Inferior parietal cortex (tissue), 1 donor: ENCODE data around the gene PPP2R5E.
"Not testable (repeated sequence)": the region's sequence is repeated elsewhere in the genome, so short reads cannot be mapped to it uniquely, and the experiment has no call there.

Experiments
- DNase-seq: peaks from one replicate; pipeline ENCODE4 v3.0.0-alpha.2; 2016; ENCODE audit errors: extremely low spot score

The PPP2R5E gene

DNA sequence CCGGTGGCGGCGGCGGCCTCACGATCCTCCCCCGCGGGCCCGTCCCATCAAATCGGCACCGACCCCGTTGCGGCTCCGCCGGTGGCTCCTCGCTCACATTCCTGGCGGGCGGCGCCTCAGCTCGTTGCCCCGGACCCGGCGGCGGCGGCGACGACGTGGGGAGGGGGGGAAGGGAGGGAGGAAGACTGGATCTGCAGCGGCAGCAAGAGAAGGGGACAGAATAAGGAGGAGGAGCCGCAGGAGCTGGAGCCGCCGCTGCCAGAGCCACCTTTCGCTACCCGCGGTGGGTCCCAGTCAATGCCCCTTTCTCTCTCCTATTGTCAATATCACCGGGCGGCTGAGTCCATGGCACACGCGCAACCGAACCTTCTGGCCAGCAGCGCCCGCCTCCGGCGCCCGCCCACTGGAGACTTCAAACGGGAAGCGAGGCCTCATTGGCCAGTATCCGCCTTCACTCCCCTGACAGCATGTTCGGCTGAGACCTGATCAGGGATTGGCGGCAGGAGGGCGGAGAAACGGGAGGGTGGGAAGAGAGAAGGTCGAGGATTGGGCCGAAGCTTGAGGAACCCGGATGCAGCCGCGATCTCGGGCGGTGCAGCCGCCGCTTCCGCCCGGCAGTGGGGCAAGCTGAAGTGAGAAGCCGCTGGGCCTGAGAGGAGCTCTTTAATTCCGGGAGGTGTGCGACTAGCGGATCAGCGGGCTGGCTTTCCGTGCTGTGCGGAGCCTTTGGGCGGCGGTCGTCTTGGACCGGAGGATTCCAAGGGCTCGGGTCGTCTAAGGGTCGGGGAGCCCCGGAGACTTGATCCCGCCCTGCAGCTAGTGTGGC lies at the start of gene PPP2R5E:
PPP2R5E (minus strand) TSS at position 378 of the 826 bp plus-strand sequence. CDS start 3,692 bp downstream, outside the sequence.
- peak; percentile 98 for DNase-seq

DNA sequence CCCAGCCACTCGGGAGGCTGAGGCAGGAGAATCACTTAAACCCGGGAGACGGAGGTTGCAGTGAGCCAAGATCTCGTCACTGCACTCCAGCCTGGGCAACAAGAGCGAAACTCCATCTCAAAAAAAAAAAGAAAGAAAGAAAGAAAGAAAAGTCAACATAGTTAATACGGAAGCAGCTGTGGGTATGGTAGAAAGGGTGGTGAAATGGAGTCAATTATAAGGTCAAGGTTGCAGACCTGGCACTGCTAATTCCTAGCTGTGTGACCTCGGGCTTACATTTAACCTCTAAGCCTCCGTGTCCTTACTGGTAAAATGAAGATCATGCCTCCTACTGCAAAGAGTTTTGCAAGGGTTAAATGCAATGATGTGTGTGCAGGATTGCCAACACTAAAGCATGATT lies 39.9 kb upstream of the PPP2R5E start:
- DNase-seq, result not testable (repeated sequence)

DNA sequence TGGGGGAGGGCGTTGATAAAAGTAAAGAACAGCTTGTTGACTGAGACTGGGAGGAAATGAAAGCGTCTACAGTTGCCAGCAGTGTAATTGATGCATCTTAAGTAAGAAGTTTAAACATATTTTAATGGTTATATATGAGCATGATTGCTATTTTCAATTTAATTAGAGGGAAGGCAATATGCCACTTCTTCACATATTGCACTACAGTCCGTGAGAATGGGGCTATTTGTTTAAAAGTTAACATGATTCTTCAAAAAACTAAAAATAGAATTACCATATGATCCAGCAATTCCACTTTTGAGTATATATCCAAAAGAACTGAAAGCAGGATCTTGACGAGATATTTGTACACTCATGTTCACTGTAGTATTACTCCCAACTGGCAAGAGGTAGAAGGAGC lies 38.3 kb upstream of the PPP2R5E start:
- no peak for DNase-seq

DNA sequence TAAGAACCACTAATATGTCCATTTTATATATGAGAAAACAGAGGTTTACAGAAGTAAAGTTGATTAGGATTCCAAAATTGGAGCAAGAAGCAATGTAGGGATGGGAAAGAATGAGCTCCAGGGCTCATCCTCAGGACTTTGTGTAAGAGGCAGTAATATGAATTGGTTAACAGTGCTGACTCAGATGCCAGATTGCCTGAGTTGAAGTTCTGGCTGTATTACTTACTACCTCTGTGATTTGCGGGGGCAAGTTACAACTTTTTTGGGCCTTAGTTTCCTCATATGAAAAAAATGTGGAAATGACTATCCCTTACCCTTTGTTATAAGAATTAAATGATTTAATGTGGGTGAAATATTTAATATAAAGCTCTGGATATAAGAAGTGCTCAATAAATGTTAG lies 35.1 kb upstream of the PPP2R5E start:
- no peak for DNase-seq

DNA sequence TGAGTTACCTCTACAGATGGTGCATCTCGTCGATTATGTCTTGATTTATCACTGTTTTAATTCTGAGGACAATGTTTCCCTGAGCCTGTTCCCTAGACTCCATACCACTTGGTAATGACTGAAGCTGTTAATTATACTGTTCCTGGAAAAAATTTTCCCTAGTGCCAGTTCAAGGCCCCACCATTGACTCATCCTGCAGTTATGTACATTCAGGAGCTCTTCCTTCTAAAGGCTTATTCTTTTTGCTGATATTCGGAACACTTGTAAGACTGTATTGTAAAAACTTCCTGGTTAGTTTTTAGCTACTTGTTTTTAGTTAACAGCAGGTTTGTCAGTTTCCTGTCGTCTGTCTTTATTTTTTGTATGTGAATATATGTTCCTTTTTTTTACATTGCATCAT lies 30.4 kb upstream of the PPP2R5E start:
- no peak for DNase-seq

DNA sequence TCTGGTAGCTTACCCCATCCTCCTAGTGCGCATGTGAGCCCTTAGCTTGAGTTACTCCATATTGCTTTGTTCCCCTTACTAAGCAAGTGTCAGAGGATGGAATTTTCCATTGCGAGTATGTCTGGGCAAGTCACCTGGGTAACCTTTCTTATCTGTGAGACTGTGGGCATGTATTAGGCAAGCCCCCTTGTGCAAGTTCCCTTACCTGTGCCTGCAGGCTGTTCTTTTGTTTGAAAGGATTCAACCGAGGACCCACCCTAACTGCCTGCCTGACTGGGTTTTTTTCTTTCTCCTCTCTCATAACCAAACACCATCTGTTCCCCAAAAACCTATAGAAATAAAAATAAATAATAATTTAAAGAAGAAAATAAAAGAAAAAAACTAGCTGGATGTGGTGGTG lies 22.3 kb upstream of the PPP2R5E start:
- DNase-seq, result no peak

DNA sequence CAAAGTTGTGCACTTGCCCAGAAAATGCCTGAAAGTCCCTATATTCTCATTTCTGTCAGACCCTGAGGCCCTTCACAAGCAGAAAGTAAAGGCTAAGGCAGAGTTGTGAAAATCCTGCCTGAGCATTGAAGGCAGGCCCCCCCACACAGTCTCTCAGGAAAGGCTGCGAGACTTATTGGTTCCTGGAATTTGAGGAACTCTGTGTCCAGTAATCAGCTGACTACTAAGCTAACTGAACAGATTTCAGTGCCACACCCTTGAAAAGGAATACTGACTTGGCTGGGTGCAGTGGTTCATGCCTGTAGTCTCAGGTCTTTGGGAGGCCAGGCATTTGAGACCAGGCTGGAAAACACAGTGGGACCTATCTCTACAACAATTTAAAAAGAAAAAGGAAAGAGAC lies 21.1 kb upstream of the PPP2R5E start:
- DNase-seq, result no peak

DNA sequence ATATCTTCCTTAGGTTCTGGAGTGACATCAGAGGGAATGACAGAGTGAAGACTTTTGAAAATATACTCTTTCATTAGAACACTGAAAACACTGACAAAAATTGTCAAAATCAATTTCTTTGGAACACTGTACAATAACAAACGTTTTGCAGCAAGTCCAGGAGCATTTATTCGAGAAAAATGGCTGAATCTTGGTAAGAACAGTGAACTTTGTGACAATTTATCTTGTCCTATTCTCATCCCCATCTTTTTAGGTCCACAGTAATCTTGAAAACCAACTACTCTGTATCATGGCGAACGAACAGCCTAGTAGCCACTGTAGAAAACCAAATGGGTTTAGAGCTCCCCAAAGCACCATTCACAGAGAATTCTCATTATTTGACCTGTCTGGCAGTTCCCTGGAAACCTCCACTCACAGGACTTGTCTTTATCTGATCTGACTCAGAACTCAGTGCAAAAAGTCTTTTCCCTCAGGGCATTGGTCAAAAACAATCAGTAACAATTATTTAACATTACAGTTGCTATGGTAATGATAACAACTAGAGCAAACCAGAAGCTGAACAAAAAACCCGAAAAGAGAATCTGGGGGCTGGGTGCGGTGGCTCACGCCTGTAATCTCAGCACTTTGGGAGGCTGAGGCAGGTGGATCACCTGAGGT lies 20.3 kb upstream of the PPP2R5E start:
- no peak for DNase-seq

DNA sequence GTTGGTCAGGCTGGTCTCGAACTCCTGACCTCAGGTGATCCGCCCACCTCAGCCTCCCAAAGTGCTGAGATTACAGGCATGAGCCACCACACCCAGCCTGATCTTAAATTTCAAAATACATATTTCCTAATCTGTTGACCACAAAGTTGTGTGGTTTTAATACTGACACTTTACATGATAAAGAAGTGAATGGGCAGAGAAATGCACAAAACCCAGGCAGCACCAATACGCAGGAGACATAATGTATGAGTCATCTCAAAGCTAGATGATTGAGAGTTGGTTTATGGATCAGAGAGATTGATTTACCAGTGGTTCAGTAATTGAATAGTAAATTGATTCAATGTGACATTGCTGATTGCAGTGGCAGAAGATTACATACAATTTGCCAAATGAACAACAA lies 19.2 kb upstream of the PPP2R5E start:
- DNase-seq, result no peak

DNA sequence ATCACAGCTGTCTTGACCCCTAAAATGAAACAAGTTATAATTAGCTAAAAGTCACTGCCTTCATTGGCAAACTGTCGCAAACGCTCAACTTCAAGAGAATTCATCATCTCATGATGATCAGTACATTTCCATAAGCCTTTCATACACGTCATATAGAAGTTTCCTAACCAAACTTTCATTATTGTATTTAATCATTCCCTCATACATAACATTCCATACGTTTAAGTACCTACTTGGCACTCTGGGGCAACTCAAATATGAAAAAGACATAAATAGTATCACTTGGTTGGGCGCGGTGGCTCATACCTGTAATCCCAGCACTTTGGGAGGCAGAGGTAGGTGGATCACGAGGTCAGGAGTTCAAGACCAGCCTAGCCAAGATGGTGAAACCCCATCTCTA lies 12.4 kb upstream of the PPP2R5E start:
- DNase-seq, result no peak

DNA sequence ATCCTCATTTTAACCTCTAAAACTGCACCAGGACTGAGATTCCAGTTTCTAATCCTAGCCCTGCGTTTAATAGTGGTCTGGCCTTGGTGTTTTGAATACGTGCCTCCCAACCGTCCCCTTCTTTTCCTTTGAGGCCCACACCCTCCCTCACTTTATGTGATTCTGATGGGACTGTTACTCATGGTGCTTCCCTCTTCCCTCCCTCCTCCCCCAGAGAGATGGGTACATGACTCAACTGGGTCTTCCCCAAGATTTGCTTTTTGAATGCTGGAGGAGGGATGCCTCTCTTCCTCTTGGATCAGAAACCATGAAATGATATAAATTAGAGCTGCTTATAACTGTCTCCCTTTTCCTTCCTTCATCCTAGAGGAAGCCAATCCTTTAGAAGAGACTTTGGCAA lies 8.2 kb upstream of the PPP2R5E start:
- DNase-seq, result no peak

DNA sequence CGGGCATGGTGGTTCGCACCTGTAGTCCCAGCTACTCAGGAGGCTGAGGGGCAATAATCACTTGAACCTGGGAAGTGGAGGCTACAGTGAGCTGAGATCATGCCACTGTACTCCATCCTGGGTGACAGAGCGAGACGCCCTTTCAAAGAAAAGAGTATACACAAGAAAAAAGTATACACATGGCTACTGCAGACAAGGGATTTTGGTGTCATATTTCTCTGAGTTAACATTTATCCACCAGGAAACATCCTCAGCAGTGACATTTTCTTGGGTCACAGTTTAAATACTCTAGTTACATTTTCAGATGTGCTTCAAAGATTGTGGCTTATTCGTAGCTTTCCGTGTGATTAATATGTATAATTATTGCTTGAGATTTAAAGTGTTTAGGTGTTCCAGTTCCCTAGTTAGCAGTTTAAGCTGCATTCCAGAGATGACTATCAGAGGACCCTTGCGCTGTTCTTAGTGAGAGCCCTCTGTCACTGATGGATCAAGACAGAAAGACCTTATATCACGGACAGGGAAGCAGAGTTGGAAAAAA lies 4.7 kb upstream of the PPP2R5E start:
- DNase-seq, result no peak

DNA sequence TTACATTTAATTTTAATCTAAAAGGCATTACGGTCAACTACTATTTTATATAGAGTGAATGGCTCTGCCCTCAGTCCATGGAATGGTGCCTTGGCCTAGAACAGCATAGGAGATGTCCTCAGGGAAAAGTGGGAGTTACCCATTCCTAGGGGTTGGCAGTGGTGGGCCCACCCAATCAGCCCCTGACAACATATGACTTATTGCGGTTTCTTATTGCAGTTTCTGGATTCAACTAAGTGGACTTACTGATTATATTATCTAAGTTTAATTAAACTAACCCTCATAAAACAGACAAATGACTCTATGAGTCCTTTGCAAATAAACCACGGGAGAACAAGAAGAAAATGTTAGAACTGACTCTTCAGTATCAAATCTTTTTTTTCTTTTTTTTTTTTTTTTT lies 2.3 kb upstream of the PPP2R5E start:
- no peak for DNase-seq

DNA sequence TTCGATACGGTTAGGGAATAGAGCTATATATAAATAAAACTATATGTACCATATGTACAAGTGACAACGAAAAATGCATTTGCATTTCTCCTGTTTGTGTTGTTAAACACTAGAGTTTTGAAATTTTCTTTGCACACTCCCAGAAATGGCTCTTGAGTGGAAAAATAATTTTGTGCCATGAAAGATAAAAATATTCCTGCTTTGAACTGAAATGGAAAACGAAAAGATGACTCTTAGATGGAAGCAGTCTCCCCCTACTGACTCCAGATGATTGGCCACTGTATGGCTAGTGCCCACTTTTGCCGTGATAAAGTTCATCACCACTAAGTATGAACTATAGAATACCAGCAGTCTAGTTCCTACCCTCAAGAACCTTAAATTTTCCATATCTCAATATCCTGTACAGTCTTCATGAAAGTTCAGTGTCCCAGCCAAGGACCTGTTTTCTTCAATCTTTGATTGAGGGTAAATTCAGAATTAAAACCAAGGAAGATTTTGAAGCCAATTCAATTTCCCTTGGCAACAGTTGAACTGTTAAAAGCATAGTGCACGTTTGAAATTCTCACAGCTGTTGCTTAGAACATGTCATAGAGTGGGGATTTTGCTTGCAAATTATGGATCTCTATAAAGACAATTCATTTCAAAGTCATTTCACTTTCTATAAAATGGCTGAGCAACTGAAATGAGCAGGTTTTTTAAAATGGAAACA lies 1.6 kb upstream of the PPP2R5E start:
- DNase-seq, result peak; percentile 52

DNA sequence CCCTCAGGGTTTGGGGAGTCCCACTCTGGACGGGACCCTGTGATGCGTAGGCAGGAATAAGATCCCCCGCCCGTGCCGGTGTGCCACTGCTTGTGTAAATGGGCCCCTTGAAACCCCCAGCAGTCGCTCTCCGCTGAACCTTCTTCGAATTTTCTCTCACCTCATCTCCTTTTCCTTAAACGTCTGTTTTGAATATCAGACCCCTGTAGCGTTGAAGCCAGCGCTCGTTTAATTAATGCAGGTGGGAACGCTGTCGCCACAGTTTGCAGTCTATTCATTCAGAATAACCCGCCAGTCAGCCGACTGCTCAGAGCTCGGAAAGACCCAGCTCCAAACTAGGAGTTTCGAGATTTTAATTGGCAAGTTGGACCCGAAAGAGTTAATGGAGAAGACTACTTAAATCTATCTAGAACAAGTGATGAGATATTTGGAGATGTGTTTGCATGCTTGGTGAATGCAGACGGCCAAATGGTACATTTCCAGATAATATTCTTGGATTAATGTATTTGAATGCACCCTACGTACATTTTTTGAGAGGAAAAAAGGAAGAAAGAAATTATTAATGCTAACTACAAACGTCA lies 739 bp upstream of the PPP2R5E start:
- DNase-seq, result peak; percentile 28

DNA sequence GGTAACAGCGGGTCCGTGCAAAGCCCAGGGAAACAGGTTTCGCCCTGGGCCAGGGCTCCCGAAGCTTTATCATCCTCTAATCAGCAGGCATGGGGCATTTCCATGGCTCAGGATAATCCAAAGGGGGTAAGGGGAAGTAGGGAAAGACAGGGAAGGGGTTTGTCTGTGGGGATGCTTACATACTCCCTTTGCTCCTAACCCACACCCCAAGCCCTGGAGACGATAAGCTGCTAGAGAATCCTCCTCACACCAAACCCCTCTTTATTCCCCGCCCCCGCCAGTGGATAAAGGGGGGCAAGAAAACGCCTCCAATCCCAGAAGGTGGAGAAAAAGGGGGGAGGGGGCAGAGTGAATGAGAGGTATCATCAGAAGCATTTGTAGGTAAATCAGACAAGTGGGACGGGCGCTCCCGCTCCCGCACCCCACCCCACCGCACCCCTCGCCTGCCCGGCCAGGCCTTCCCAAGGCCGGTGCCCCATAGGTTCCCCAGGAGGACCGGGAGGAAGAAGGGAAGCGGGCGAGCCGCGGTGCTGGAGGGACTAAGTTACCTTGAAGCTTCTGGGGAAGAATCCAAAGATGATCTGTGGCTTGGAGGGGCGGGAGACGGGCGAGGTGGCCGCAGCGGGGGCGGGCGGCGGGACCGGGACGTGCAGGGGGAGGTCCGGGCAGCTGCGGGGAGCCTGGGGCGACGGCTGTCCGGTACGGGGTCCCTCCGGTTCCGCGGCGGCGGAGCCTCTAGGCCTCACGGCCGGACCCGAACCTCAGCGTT lies 762 bp downstream of the PPP2R5E start:
- DNase-seq, result no peak

DNA sequence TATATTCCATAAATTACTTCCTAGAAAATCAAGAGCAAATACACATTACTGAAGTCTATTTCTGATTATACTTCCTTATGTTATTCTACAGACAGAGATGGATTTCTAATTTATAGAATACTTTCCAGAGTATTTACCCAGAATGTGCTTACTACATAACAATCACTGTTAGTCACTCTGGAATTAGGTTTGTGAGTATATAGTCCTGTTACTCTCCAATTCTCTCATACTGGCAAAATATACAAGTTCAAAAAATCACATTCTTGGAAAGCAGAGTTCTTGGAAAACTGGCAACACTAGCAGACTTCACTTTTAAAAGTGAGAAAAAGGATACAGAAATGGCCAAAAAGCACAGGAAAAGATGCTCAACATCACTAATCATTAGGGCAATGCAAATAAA lies 7.3 kb downstream of the PPP2R5E start:
- no peak for DNase-seq

DNA sequence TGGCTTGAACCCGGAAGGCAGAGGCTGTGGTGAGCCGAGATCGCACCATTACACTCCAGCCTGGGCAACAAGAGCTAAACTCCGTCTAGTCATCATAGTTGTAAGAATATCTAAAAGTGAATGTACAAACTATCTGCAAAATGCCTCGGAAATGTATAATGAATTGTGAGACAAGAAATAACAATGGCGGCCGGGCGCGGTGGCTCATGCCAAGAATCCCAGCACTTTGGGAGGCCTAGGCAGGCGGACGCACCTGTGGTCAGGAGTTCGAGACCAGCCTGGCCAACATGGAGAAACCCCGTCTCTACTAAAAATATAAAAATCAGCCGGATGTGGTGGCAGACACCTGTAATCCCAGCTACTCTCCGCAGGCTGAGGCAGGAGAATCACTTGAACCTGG lies 9.7 kb downstream of the PPP2R5E start:
- DNase-seq, result no peak

DNA sequence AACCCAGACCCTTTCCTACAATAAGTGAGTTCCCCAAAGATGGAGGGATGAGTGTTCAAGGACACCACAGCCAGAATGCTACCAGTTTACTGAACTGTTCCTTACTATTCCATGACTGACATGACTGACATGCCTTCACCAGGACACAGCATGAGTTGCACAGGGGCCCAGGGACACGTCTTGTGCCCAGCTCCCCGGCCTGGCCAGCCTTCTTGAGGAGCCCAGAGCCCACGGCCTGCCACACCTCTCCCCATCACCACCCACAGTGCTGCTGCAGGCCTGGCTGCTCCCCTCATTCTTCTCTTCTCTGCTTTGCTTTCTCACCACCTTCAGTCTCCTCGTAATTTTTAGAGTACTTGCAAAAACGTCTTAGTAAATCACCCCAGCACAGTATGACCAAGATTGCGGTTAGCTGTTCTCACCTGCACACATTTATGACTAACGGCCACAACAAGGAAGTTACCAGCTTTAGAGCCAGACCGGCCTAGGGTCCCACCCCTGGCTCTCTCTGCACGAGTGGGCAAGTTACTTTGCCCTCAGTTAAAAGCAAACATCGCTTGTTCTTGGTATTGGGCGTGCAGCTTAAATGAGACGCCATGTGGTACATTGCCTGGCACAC lies 18.5 kb downstream of the PPP2R5E start:
- DNase-seq, result no peak

DNA sequence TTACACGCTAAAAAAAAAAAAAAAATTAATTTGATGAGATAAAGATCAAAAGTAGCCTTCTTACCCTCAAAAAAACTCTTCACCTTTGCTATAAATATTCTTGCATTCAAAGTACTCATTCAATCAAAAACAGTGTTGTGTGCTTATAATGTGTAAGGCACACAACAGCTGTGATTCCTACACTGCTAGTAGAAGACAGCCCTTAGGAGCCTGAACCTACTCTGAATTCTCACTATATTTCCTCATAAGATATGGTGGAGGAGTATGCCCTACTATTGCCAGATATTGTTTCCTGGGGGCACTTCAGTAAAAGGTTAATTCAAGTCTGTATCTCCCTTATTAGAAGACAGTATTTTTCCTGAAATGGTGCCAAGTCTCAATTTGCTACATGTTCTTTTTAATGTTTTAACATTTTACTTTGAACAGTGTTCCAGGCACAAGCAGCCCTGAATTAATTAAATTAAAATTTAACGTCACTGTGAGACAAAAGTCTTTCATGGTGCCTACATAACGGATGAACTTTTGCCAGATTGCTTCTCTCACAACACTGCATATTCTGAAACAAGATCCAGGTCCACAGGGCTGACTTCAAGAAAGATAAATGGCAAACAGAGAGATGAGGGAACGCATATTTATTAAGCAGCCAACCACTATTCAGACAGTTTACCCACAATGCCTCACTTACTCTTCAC lies 19.3 kb downstream of the PPP2R5E start:
- DNase-seq, result no peak
